ENCODE data around the gene ESPN.
A peak's percentile ranks its signal among the peaks of the same experiment; 100 is the strongest.
"Not testable (repeated sequence)": the region's sequence is repeated elsewhere in the genome, so short reads cannot be mapped to it uniquely, and the experiment has no call there.

The ESPN gene

DNA sequence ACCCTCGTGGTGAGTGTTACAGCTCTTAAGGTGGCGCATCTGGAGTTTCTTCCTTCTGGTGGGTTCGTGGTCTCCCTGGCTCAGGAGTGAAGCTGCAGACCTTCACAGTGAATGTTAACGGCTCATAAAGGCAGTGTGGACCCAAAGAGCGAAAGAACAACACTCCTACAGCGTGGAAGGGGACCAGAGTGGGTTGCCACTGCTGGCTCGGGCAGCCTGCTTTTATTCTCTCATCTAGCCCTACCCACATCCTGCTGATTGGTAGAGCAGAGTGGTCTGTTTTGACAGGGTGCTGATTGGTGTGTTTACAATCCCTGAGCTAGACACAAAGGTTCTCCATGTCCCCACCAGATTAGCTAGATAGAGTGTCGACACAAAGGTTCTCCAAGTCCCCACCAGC is 29.4 kb upstream of the ESPN start:
- ATAC-seq (replicated peaks); H3K27ac Mint-ChIP-seq; H3K4me3 Mint-ChIP-seq; H3K36me3 Mint-ChIP-seq; DNase-seq; H3K9me3 Mint-ChIP-seq: not testable (repeated sequence)
- Mint-ChIP-seq H3K4me1 (peaks cover 13 to 18% of the 10 kb centered on the region in 2 donors), H3K27me3 (peaks cover 15 to 20% of the 10 kb centered on the region in 2 donors)

DNA sequence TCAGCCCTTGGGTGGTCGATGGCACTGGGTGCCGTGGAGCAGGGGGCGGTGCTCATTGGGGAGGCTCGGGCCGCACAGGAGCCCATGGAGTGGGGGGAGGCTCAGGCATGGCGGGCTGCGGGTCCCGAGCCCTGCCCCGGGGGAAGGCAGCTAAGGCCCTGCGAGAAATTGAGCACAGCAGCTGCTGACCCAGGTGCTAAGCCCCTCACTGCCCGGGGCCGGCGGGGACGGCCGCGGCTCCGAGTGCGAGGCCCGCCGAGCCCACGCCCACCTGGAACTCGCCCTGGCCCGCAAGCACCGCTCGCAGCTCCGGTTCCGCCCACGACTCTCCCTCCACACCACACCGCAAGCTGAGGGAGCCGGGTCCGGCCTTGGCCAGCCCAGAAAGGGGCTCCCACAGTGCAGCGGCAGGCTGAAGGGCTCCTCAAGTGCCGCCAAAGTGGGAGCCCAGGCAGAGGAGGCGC is 28.8 kb upstream of the ESPN start:
- Mint-ChIP-seq H3K4me1 (peaks cover 13 to 18% of the 10 kb centered on the region in 2 donors), H3K27me3 (peaks cover 14 to 22% of the 10 kb centered on the region in 2 donors)
- H3K36me3 Mint-ChIP-seq; DNase-seq; ATAC-seq (replicated peaks); H3K27ac Mint-ChIP-seq; H3K4me3 Mint-ChIP-seq; H3K9me3 Mint-ChIP-seq: not testable (repeated sequence)

DNA sequence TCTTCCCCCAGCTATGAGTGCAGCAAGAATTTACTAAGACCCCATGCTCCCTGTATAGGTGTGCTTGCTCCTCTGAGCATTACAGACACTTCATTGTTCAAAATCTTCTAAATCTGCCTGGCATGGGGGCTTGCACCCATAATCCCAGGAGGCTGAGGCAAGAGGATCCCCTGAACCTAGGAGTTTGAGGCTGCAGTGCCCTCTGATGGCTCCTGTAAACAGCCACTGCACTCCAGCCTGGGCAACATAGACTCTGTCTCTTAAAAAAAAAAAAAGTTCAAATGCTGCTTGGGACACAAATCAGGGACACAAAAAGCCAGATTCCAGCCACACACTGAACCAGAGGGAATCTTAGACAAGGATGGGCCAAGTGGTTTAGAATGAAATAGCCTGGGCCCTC is 27.6 kb upstream of the ESPN start:
- Mint-ChIP-seq H3K27me3 (peaks cover 17 to 18% of the 10 kb centered on the region in 2 donors), H3K9me3 (no peaks in the 10 kb centered on the region), H3K4me1 (peaks cover 11 to 13% of the 10 kb centered on the region in 2 donors), H3K4me3 (no peak overlapping the region), H3K27ac (peak overlapping the region; percentile 37), H3K36me3 (no peaks in the 10 kb centered on the region)
- no peak for ATAC-seq (replicated peaks)
- no peak for DNase-seq

DNA sequence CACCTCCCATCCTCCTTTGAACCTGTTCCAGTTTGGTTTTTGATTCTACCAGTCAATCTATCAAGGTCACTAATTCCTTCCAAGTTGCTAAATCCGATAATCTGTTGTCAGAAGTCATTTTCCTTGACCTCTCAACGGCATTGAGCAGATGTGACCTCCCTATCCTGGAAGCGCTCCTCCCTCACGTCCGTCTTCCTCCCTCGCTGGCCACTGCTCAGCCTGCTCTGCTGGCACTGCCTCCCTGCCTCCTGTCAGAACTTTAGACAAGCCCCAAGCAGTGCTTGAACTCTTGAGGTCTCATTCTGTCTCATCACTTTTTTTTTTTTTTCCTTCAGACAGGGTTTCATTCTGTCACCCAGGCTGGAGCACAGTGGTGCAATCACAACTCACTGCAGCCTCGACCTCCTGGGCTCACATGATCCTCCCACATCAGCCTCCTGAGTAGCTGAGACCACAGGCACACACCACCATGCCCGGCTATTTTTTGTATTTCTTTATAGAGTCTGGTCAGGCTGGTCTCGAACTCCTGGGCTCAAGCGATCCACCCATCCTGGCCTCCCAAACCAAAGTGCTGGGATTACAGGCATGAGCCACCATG is 26.6 kb upstream of the ESPN start:
- ATAC-seq (replicated peaks) = no peak
- no peak overlapping the region for H3K27ac Mint-ChIP-seq
- H3K9me3 Mint-ChIP-seq = no peaks in the 10 kb centered on the region
- no peak for DNase-seq
- peaks cover 15 to 17% of the 10 kb centered on the region in 2 donors for H3K27me3 Mint-ChIP-seq
- no peaks in the 10 kb centered on the region for H3K36me3 Mint-ChIP-seq
- H3K4me3 Mint-ChIP-seq = no peak overlapping the region
- H3K4me1 Mint-ChIP-seq = peaks cover 5 to 7% of the 10 kb centered on the region in 2 donors

DNA sequence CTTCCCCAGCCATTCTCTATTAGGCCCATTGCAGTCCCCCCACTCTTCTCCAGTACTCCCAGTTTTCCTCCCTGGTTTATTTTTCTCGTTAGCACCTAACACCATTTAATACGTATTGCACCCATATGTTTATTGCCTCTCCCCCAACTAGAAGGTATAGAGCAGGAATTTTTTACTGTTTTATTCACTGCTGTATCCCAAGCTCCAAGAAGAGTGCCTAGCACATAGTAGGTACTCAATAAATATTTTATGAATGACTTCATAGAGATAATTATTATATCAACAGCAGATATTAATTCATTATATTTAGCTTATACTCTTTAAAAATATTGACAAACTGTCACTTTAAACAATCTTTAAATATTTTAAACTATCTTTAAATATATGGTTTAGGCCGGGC is 25.3 kb upstream of the ESPN start:
- H3K36me3 Mint-ChIP-seq = no peaks in the 10 kb centered on the region
- no peak overlapping the region for H3K27ac Mint-ChIP-seq
- no peak for ATAC-seq (replicated peaks)
- peaks cover under 1 to 2% of the 10 kb centered on the region in 2 donors for H3K4me1 Mint-ChIP-seq
- peaks cover 15 to 19% of the 10 kb centered on the region in 2 donors for H3K27me3 Mint-ChIP-seq
- no peaks in the 10 kb centered on the region for H3K9me3 Mint-ChIP-seq
- DNase-seq = no peak
- H3K4me3 Mint-ChIP-seq = no peak overlapping the region

DNA sequence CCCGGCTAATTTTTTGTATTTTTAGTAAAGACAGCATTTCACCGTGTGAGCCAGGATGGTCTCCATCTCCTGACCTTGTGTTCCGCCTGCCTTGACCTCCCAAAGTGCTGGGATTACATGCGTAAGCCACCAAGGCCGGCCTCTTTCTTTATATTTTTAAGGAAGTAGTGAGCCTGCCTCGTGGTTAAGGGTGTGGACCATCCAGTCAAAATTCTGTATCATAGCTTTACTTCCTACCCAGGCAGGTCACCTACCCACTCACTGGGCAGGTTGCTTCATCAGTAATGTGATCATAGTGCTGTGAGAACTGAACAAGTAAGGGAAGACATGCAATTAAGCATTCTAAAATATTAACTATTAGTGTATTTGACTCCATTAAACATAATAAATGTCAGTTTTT is 22.9 kb upstream of the ESPN start:
- Mint-ChIP-seq H3K27ac (no peak overlapping the region), H3K36me3 (no peaks in the 10 kb centered on the region), H3K9me3 (no peaks in the 10 kb centered on the region), H3K27me3 (peaks cover 15 to 35% of the 10 kb centered on the region in 2 donors), H3K4me3 (no peak overlapping the region), H3K4me1 (no peaks in the 10 kb centered on the region)
- ATAC-seq (replicated peaks) = no peak
- DNase-seq = no peak

DNA sequence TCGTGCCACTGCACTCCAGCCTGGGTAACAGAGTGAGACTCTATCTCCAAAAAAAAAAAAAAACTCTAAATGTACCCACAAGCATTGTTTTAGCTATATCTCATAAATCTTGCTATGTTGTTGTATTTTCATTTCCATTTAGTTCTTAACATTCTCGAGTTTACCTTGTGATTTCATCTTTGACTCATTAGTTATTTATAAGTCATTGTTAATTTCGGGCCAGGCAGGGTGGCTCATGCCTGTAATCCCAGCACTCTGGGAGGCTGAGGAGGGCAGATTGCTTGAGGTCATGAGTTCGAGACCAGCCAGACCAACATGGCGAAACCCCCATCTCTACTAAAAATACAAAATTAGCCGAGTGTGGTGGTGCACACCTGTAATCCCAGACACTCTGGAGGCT is 16.6 kb upstream of the ESPN start:
- Mint-ChIP-seq H3K27ac (no peak overlapping the region), H3K9me3 (no peaks in the 10 kb centered on the region), H3K36me3 (no peaks in the 10 kb centered on the region), H3K4me3 (no peak overlapping the region), H3K27me3 (peaks cover 25 to 43% of the 10 kb centered on the region in 2 donors), H3K4me1 (no peaks in the 10 kb centered on the region)
- DNase-seq = no peak
- no peak for ATAC-seq (replicated peaks)

DNA sequence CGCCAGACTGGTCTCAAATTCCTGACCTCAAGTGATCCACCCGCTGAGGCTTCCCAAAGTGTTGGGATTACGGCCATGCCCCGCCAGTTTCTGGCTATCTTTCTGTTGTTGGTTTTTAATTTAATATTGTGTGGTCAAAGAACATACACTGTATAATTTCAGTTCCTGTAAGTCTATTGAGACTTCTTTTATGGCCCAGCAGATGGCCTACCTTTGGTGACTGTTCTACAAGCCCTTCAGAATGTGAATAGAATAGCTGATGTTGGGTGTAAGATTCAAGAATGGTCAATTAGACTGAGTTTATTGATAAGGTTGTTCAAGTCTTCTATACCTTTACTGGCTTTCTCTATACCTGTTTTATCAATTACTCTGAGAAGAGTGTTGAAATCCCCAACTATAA is 15.5 kb upstream of the ESPN start:
- H3K27ac Mint-ChIP-seq = no peak overlapping the region

DNA sequence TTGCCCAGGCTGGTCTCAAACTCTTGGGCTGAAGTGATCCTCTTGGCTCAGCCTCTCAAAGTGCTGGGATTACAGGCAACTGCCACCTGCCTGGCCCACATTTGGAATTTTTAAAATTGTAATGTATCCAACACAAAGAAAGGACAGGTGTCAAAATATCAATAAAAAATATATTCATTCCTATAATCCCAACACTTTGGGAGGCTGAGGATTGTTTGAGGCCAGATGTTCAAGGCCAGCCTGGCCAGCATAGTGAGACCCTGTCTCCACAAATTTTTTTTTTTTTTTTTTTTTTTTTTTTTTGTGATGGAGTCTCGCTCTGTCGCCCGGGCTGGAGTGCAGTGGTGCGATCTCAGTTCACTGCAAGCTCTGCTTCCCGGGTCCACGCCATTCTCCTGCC is 14.8 kb upstream of the ESPN start:
- ATAC-seq (replicated peaks) = no peak
- H3K27me3 Mint-ChIP-seq = peaks cover 33 to 51% of the 10 kb centered on the region in 2 donors

More for the DNA sequence above, 15.5 kb upstream of the ESPN start:
- Mint-ChIP-seq H3K36me3 (no peaks in the 10 kb centered on the region), H3K4me1 (peaks cover 0 to under 1% of the 10 kb centered on the region in 2 donors), H3K4me3 (no peak overlapping the region), H3K27me3 (peaks cover 26 to 44% of the 10 kb centered on the region in 2 donors), H3K9me3 (no peaks in the 10 kb centered on the region)
- ATAC-seq (replicated peaks) (no peak), DNase-seq (no peak)

DNA sequence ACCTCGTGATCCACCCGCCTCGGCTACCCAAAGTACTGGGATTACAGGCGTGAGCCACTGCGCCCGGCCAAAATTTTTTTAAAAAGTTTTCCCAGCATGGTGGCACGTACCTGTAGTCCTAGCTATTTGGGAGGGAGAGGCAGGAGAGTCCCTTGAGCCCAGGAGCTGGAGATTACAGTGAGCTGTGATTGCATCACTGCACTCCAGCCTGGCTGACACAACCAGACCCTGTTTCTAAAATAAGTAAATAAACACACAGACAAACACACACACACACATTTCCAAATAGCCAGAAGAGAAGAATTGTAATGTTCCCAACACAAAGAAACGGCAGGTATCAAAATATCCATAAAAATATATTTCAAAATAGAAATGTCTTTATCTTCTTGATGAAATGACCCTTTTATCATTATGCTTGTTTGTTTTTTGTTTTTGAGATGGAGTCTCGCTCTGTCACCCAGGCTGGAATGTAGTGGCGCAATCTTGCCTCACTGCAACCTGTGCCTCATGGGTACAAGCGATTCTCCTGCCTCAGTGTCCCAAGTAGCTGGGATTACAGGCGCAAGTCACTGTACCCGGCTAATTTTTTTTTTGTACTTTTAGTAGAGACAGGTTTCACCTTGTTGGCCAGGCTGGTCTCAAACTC is 14.2 kb upstream of the ESPN start:
- H3K4me1 Mint-ChIP-seq = peaks cover 4 to 8% of the 10 kb centered on the region in 2 donors
- H3K27ac Mint-ChIP-seq = no peak overlapping the region
- peaks cover 35 to 50% of the 10 kb centered on the region in 2 donors for H3K27me3 Mint-ChIP-seq
- H3K9me3 Mint-ChIP-seq = no peaks in the 10 kb centered on the region
- ATAC-seq (replicated peaks) (no peak), DNase-seq (no peak)
- H3K4me3 Mint-ChIP-seq = no peak overlapping the region
- no peaks in the 10 kb centered on the region for H3K36me3 Mint-ChIP-seq

More for the DNA sequence above, 14.8 kb upstream of the ESPN start:
- DNase-seq = no peak
- no peak overlapping the region for H3K27ac Mint-ChIP-seq
- no peak overlapping the region for H3K4me3 Mint-ChIP-seq
- peaks cover 4 to 7% of the 10 kb centered on the region in 2 donors for H3K4me1 Mint-ChIP-seq
- no peaks in the 10 kb centered on the region for H3K9me3 Mint-ChIP-seq
- no peaks in the 10 kb centered on the region for H3K36me3 Mint-ChIP-seq

DNA sequence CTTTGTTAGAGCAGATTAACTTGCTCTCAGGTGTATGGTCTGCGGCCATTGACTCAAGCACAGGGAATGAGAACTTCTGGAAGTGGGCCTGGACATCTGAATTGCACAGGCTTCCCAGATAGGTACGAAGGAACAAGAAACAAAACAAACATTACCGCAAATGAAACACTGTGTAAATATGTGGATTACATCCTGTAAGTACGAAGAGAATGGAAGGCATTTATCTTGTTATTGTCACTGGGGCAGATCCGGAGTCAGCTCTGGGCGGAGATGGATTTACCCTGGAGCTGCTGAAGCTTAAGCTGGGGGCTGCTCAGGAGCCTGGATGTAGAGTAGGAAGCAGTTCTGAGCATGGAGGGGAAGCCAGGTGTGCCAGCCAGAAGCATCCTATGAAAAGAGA is 11.7 kb upstream of the ESPN start:
- H3K27ac Mint-ChIP-seq = no peak overlapping the region
- H3K4me3 Mint-ChIP-seq = no peak overlapping the region
- no peaks in the 10 kb centered on the region for H3K36me3 Mint-ChIP-seq
- peaks cover 4 to 8% of the 10 kb centered on the region in 2 donors for H3K4me1 Mint-ChIP-seq
- DNase-seq (no peak), ATAC-seq (replicated peaks) (no peak)
- H3K27me3 Mint-ChIP-seq = peaks cover 54 to 61% of the 10 kb centered on the region in 2 donors
- no peaks in the 10 kb centered on the region for H3K9me3 Mint-ChIP-seq

DNA sequence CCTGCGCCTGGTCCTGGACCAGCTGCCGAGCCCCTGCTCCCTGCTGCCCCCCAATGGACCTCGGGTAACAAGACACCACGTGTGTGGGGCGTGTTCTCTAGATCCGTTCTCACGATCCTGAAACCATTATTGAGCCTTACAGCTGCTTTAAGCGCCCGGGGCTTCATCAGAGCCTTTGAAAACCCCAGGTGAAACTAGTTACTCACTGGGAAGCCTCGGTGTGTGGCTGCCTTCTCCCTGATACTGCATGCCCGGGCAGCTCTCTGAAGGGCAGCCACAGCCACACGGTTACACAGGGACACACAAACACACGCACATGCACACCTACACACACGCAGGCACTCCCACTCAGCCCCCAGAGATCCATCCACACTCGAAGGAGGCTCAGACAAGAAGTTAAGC is 10.1 kb upstream of the ESPN start:
- no peaks in the 10 kb centered on the region for H3K9me3 Mint-ChIP-seq
- no peak overlapping the region for H3K4me3 Mint-ChIP-seq
- ATAC-seq (replicated peaks) (peak; percentile 84 to 85), DNase-seq (no peak)
- H3K4me1 Mint-ChIP-seq = peaks cover 4 to 8% of the 10 kb centered on the region in 2 donors
- no peak overlapping the region for H3K27ac Mint-ChIP-seq
- peaks cover 53 to 70% of the 10 kb centered on the region in 2 donors for H3K27me3 Mint-ChIP-seq
- no peaks in the 10 kb centered on the region for H3K36me3 Mint-ChIP-seq

DNA sequence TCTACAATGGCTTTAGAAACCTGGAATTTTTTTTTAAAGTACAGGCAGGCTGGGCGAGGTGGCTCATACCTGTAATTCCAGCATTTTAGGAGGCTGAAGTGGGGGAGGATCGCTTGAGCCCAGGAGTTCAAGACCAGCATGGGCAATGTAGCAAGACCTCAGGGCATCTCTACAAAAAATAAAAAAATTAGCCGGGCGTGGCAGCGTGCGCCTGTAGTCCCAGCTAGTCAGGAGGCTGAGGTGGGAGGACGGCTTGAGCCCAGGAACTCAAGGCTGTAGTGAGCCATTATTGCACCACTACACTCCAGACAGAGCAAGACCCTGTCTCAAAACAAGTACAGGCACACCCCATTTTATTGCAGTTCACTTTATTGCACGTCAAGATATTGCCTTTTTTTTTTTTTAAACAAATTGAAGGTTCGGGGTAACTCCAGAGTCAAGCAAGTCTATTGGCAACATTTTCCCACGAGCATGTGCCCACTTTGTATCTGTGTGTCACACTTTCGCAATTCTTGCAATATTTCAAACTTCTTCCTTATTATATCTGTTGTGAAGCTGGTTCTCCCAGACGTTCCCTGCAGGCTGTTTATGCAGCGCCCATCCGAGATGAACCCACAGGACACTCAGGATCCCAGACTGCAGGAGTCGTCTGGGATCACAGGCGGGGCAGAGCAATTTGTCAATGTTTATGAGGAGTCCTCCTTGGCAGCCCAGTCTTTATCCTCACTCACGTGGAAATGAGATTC is 9.5 kb upstream of the ESPN start:
- DNase-seq (no peak), ATAC-seq (replicated peaks) (no peak)
- Mint-ChIP-seq H3K4me1 (peaks cover 6 to 11% of the 10 kb centered on the region in 2 donors), H3K27me3 (peaks cover 54 to 69% of the 10 kb centered on the region in 2 donors), H3K4me3 (no peak overlapping the region), H3K9me3 (no peaks in the 10 kb centered on the region), H3K36me3 (no peaks in the 10 kb centered on the region), H3K27ac (no peak overlapping the region)

DNA sequence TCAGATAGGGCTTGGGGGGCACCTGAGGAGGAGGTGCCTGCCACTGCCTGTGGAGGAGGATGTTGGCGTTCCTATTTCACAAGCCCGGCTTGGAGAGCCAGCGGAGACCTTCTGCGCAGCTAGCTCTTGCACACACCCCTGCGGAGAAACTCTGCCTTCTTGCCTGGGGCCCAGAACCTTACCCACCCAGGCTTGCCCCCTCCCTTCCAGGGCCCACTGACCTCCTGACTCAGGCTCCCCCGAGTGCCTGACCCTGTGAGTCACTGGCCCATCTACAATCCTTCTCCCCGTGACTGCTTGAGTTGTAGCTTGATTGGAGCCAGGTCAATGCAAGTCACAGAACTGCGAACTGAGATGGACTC is 8.3 kb upstream of the ESPN start:
- H3K4me1 Mint-ChIP-seq = peaks cover 7 to 17% of the 10 kb centered on the region in 2 donors
- H3K27ac Mint-ChIP-seq = no peak overlapping the region
- H3K4me3 Mint-ChIP-seq = no peak overlapping the region
- no peaks in the 10 kb centered on the region for H3K36me3 Mint-ChIP-seq
- no peak for ATAC-seq (replicated peaks)
- no peak for DNase-seq
- peaks cover 54 to 66% of the 10 kb centered on the region in 2 donors for H3K27me3 Mint-ChIP-seq
- no peaks in the 10 kb centered on the region for H3K9me3 Mint-ChIP-seq

DNA sequence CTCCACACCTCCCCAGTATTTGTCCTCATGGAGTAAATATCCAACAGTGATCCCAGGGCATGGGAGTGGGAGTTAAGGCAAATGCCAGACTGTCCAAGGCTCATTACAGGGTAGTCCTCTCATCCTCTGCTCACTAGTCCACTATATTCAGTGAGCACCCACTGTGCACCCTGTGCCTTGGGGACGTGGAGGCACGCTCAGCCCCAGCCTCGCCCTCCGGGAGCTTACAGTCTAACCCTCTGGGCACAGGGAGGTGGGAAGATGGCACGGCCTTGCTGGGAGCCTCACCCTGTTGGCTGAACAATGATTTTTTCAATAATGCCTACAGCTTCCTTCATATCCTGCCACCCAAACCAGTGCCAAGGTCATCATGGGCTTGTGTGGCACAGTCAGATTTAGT is 7.7 kb upstream of the ESPN start:
- Mint-ChIP-seq H3K9me3 (no peaks in the 10 kb centered on the region), H3K27me3 (peaks cover 60 to 70% of the 10 kb centered on the region in 2 donors), H3K27ac (no peak overlapping the region), H3K36me3 (no peaks in the 10 kb centered on the region), H3K4me1 (peaks cover 7 to 17% of the 10 kb centered on the region in 2 donors), H3K4me3 (no peak overlapping the region)
- DNase-seq (no peak), ATAC-seq (replicated peaks) (no peak)

Measured in stimulated activated naive B cell treated with anti-CD40 and anti-IgM and Interleukin-4, amounts not matched to agents 10 μg/mL and 1 μg/mL and 100 μg/mL, for 72 hours (primary cell).